NT2/D1 (cell line): ENCODE data around the gene FARP1.

Experiments used
- SUZ12 ChIP-seq: IDR thresholded peaks from 2 replicates; pipeline ENCODE4 v1.6.1; 2011; ENCODE audit not compliant: insufficient read length, insufficient read depth; ENCODE audit errors: extremely low read depth
- YY1 ChIP-seq: IDR thresholded peaks from 2 replicates; pipeline ENCODE4 v1.6.1; 2011; ENCODE audit not compliant: insufficient read length, insufficient read depth
- ZNF274 ChIP-seq: IDR thresholded peaks from 2 replicates; pipeline ENCODE4 v1.6.1; 2011; ENCODE audit warnings: mild to moderate bottlenecking, low read depth, low read length

DNA sequence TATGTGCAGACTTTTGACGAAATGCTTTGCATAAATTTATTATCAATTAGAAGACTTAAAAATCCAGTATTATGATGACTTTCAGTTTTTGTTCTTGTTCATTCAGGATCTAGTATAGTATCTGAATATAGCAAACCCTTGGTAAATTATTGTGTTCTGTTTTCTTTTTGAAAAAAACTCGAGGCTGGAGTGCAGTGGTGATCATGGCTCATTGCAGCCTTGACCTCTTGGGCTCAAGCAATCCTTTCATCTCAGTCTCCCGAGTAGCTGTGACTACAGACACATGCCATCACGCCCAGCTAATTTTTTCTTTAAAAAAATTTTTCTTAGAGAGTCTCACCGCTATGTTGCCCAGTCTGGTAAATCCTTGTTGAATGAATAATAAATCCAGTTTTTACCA is 4.6 kb downstream of the FARP1 start:
- no peak for TF ChIP-seq ZNF274
- TF ChIP-seq SUZ12 = no peak
- no peak for TF ChIP-seq YY1
